Right forelimb (tissue), 1 donor: ENCODE data around the gene MGA.

ENCODE experiments used
- DNase-seq: peaks from one replicate; pipeline ENCODE4 v3.0.0-alpha.2; 2018

Gene MGA

DNA sequence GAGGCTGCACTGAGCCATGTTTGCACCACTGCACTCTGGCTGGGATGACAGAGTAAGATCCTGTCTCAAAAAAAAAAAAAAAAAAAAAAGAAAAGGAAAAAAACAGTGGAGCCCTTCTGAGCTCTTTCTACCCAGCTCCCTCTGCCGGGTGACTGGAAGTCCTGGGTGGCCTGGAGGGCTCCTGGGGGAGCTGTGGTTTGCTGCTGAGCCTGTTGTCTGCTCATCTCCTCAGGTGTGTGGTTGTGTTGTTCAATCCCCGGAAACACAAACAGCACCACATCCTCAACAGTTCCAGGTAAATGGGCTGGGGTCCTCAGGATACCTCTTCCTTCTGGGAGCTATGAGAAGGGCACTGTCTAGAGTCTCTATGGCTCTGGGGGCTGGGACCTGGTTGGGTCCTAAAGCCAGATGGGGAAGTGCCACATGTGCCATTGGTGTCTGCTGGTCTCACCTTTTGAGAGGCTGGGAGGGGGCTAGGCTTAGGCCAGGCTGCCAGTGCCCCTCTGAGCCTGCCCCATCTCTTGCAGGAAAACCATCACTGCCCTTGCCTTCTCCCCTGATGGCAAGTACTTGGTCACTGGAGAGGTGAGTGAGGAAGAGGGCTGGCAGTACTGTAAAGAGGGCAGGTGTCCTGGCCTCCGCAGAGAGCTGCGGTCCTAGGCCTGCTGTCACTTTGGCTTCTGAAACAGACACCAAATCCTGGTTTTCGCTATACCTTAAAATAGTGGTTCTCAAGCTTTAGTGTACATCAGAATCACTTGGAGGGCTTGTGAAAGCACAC, 150.6 kb downstream of the MGA start:
- no peak for DNase-seq

DNA sequence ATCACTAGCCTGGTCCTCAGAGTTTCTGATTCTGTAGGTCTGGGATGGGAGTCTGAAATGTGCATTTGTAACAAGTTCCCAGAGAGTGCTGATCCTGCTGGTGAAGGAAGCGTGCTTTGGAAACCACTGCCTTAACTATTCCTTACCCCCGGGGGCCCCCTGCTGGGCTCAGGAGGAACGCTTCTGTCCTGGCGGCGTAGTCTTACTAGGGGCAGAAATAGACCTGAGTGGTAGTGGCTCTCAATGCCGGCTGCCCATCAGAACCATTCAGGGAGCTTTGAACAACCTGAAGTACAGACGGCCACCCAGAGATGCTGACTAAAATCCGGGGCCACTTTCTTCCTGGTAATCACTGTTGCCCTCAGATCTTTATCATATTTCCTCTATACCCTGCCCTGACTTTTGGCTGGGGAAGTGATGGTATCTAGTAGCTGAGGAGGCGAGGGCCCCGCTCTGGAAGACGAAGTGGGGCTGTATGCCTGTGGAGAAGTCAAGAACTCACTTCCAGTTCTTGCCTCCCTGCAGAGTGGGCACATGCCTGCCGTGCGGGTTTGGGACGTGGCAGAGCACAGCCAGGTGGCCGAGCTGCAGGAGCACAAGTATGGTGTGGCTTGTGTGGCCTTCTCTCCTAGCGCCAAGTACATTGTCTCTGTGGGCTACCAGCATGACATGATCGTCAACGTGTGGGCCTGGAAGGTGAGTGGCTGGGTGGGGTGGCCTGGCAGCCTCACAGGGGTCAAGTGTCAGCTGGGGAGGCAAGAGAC, 151.4 kb downstream of the MGA start:
- peak; percentile 88 for DNase-seq

DNA sequence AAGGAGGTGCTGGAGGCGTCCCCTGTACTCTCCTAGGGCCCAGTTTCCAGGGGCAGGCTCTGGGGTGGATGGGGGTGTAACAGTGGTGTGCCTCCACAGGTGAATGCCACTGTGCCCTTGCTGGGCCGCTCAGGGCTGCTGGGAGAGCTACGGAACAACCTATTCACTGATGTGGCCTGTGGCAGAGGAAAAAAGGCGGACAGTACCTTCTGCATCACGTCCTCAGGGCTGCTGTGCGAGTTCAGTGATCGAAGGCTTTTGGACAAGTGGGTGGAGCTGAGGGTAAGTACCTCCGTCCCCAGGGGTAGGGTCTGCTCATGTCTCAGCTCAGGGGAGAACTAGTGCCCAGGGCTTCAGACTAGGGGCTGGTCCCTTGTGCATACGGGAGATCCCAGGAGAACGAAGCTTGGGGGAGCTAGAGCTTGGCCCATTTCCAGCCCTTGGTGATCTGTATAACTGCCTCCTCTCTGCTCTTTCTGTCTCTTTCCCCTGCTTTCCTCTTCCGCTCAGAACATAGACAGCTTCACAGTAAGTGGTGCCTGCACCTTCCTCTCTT, 152.7 kb downstream of the MGA start:
- DNase-seq: no peak

DNA sequence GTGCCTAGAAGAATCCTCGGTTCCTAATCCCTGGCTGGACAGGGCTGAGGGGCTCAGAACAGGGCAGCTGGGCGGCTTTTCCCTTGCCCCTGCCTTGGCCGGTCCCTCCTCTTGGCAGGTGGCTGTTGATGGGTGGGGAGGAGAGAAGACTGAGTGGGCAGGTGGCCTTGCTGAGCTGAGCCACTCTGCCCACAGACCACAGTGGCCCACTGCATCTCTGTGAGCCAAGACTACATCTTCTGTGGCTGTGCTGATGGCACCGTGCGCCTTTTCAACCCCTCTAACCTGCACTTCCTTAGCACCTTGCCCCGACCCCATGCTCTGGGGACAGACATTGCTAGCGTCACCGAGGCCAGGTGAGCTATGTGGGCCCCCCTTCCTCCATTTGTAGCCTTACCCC, 153.2 kb downstream of the MGA start:
- DNase-seq: no peak

DNA sequence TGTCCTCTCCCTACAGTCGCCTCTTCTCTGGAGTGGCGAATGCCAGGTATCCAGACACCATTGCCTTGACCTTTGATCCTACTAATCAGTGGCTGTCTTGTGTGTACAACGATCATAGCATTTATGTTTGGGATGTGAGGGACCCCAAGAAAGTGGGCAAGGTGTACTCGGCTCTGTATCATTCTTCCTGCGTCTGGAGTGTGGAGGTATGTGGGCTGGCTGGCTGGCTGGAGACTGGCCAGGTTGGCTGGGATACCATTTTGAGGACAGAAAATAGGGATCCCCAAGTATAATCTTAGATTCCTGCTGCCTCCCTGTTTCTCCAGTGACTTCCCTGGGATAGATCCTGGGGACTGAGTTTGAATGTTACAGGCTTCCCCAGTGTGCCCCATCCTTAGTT, 154.3 kb downstream of the MGA start:
- DNase-seq: no peak

DNA sequence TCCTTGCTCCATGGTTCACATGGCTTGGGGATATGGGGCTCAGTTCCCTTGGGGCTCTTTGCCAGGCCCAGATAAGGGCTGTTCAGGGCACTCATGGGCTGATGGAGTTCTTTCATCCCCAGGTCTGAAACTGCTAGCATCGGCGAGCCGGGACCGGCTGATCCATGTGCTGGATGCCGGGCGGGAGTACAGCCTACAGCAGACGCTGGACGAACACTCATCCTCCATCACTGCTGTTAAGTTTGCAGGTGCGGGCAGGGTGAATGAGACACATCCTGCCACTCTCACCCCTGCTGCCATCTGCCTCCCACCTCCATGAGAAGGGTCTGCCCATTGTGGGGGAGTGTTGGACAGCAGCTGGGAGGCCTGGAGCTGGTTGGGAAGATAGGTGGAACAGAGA, 156.6 kb downstream of the MGA start:
- no peak for DNase-seq

DNA sequence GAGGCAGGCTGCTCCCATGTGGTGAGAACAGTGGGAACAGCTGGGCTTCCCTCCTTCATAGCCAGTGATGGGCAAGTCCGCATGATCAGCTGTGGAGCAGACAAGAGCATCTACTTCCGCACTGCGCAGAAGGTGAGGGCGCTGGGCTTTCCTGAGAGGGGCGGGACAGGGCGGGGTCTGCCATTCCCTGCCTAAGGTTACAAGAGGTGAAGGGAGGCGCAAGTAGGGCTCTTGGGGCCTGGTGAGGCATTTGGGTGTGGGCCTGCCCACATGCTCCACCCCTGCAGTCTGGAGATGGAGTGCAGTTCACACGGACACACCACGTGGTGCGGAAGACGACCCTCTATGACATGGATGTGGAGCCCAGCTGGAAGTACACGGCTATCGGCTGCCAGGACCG, 157.1 kb downstream of the MGA start:
- no peak for DNase-seq

DNA sequence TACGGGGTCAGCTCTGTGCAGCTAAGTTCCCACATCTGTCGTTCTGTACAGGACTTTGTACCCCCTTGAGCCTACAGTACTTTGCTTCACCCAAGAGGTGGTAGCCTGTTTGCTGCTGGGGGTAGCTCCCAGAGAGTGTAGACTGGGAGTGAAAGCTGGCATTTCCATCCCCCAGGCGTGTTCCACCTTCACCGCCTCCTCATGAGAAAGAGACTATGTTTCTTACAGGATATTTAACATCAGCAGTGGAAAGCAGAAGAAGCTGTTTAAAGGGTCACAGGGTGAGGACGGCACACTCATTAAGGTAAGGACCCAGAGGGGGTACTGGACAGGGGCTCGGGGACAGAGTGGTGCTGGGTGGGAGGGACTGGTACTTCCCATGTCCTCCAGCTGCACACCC, 157.6 kb downstream of the MGA start:
- no peak for DNase-seq

DNA sequence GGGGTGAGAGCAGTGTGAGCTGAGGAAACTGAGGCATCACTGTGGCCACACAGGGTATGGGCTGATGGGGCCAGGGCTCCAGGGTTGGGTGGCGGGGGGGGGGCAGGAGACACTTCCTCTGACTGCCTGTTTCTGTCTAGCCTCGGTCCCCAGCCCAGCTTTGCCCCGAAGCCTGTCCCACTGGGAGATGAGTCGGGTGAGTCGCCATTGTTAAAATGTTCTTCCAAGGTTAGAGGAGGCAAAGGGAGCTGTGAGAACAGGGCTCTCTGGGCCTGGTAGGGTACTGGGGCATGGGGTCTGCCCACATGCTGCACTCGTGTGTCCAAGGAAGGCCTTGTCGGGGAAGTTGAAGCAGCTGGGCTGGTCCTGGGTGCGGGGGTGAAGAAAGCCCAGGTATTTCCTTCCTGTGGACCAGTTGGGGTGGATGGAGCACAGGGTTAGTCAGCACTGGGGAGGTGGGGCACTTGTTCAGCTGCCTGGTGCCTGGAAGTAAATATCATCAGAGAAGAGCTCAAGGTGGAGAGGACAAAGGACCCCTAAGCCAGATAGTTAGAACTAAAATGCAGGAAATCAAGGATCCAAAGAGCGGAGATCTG, 159.3 kb downstream of the MGA start:
- DNase-seq: no peak

DNA sequence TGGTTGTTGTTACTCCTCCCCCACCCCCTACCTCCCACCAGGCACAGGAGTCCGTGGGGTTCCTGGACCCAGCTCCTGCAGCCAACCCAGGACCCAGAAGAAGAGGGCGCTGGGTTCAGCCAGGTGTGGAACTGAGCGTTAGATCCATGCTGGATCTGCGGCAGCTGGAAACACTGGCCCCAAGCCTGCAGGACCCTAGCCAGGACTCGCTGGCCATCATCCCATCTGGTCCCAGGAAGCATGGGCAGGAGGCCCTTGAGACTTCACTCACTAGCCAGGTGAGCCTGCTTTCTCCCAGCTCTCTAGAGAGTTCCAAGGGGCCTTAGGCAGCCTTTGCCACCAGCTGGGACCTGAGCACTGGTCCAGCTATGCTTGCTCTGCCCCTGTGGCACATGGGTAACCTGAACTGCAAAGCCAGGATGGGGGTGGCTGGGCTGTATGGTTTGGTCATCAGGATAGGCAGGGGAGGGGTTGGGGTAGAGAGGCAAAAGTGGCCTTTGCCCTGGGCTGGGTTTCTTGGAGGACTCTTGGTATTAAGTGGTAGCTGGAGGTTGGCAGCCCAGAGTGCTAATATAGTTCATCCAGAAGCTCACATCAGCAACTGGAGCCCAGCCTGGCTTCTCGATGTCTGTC, 160.7 kb downstream of the MGA start:
- no peak for DNase-seq

DNA sequence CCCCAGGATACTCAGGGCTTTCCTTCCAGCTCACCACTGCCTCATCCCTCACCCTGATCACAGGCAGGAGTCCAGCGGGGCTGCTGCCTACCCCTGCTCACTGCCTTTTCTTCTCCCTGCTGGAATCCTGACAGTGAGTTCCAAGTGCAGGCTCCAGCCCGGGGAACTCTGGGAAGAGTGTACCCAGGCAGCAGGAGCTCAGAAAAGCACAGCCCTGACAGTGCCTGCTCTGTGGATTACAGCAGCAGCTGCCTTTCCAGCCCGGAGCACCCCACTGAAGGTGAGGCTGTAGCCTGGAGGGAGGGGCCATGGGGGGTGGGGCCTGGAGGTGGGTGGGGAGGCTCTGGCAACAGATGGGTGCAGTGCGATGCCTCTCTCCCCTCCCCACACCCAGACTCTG, 161.6 kb downstream of the MGA start:
- no peak for DNase-seq

DNA sequence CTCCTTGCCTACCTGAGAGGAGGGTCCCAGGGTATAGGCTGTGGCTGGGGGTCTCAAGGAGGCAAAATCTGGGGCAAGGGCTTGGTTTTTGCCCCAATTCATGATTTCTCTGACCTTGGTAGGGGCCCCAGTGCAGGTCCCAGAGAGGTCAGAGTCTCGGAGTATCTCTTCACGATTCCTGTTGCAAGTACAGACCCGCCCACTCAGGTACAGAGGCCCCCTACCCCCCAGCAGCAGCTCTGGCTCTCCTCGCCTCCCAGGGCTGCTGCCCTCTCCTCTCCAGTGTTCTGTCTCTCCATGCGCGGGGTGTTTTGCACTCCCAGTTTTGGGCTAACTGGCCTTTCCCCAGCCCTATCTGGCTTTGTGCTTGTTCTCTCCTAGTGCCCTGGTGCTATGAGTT, 162.3 kb downstream of the MGA start:
- no peak for DNase-seq
